Hepatocyte (in vitro differentiated cells): ENCODE measurements around the gene NUAK1.

Experiments used
- CTCF ChIP-seq: fragments of 200-600 bp; sonication (generic); IDR thresholded peaks from 2 replicates; pipeline ENCODE4 v1.5.1; 2016; ENCODE audit warnings: antibody characterized with exemption, mild to moderate bottlenecking; ENCODE audit not compliant: poor library complexity
- EZH2 ChIP-seq: fragments of 200-600 bp; sonication (generic); IDR thresholded peaks from 2 replicates; pipeline ENCODE4 v1.6.1; 2016; ENCODE audit warnings: antibody characterized with exemption, mild to moderate bottlenecking, borderline replicate concordance

DNA sequence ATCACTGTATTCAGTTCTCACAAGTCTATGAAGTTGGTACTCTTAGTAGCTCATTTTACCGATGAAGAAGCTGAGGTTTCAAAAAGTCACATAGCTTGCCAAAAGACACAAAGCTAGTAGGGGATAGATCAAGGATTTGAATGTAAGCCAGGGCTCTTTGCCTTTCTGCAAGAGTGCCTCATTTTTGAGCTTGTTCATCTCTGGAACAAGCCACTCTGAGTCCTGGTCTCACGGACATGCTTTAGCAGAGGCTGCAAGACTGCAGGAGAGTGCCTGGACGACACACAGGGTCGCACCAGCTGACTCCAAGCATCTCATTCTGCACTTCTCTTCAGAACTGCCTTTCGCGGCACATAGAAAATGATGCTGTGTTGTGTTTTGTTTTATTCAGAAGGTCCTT, 3.7 kb downstream of the NUAK1 start:
- TF ChIP-seq CTCF = no peak
- TF ChIP-seq EZH2 = no peak
